ENCODE data around the gene ZNF536. TPM values are rescaled to one million over a fixed set of nuclear protein-coding genes. Genes with fewer than 3 reads are reported as not detected.

The ZNF536 gene
- total RNA-seq, 1 donor from 2014 or later: 0.43 TPM

DNA sequence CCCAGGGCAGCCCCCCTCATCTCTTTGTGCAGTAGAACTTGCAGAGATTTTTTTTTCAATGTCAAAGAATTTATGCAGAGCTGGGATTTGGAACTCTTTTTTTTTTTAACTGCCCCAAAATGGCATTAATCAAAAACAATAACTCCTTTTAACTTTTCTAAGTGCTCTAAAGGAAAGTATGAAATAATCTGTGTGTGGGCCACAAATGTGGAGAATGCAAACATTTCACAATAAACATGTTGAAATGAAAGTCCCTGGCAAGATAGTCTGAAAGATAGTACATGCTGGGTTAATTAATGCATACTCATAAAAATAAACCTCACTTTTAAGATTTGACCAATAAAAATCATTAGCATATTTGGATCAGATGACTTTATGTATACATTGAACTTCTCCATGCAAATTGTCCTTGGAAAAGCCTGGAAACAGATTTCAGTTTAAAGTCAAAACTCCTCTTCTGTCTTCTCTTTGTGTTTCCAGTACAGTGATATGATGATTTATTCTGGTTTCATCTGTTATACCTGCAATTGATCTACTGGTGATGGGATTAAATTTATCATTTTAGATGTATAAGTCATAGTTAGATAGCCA lies 30.5 kb upstream of the ZNF536 start:
- H3K4me3 Mint-ChIP-seq (ENCODE audit: unreplicated experiment): no peak overlapping the region
- H3K4me3 ChIP-seq (ENCODE audit: insufficient read depth, low read depth, low read length): no peak overlapping the region
- no peak overlapping the region for H3K4me2 ChIP-seq (ENCODE audit: low read length)
- no peaks in the 10 kb centered on the region for H3K4me1 Mint-ChIP-seq (ENCODE audit: low read depth, unreplicated experiment)
- FAIRE-seq (peak; percentile 41), DNase-seq (ENCODE audit: low read depth) (no peak)
- no peak for TF ChIP-seq EZH2 (IDR thresholded peaks at IDR 0.05; ENCODE audit: insufficient read depth, low read length)
- TF ChIP-seq, protein P1, sequence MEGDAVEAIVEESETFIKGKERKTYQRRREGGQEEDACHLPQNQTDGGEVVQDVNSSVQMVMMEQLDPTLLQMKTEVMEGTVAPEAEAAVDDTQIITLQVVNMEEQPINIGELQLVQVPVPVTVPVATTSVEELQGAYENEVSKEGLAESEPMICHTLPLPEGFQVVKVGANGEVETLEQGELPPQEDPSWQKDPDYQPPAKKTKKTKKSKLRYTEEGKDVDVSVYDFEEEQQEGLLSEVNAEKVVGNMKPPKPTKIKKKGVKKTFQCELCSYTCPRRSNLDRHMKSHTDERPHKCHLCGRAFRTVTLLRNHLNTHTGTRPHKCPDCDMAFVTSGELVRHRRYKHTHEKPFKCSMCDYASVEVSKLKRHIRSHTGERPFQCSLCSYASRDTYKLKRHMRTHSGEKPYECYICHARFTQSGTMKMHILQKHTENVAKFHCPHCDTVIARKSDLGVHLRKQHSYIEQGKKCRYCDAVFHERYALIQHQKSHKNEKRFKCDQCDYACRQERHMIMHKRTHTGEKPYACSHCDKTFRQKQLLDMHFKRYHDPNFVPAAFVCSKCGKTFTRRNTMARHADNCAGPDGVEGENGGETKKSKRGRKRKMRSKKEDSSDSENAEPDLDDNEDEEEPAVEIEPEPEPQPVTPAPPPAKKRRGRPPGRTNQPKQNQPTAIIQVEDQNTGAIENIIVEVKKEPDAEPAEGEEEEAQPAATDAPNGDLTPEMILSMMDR (IDR thresholded peaks at IDR 0.05; ENCODE audit: insufficient read depth, low read depth, low read length): no peak
- no peaks in the 10 kb centered on the region for H3K4me1 ChIP-seq (ENCODE audit: insufficient read depth, low read length)
- no peaks in the 10 kb centered on the region for H3K79me2 ChIP-seq (ENCODE audit: insufficient read depth, low read length)
- H3K27ac ChIP-seq (ENCODE audit: low read depth, low read length): no peak overlapping the region
- no peaks in the 10 kb centered on the region for H3K9me3 ChIP-seq (ENCODE audit: insufficient read depth, low read depth, low read length)
- H3K36me3 Mint-ChIP-seq (ENCODE audit: low read depth, unreplicated experiment): no peaks in the 10 kb centered on the region
- no peaks in the 10 kb centered on the region for H3K36me3 ChIP-seq (ENCODE audit: insufficient read depth, low read length)
- no peaks in the 10 kb centered on the region for H3K9me3 Mint-ChIP-seq (ENCODE audit: unreplicated experiment)
- H3K27me3 Mint-ChIP-seq (ENCODE audit: low read depth, unreplicated experiment): peaks cover 9% of the 10 kb centered on the region
- H2AFZ ChIP-seq (ENCODE audit: low read depth, low read length): no peak overlapping the region
- no peaks in the 10 kb centered on the region for H3K27me3 ChIP-seq (ENCODE audit: insufficient read depth, low read length)
- H3K27ac Mint-ChIP-seq (ENCODE audit: unreplicated experiment): no peak overlapping the region
- H3K9ac ChIP-seq (ENCODE audit: low read length): no peak overlapping the region
- no peaks in the 10 kb centered on the region for H4K20me1 ChIP-seq (ENCODE audit: insufficient read depth, low read length)

DNA sequence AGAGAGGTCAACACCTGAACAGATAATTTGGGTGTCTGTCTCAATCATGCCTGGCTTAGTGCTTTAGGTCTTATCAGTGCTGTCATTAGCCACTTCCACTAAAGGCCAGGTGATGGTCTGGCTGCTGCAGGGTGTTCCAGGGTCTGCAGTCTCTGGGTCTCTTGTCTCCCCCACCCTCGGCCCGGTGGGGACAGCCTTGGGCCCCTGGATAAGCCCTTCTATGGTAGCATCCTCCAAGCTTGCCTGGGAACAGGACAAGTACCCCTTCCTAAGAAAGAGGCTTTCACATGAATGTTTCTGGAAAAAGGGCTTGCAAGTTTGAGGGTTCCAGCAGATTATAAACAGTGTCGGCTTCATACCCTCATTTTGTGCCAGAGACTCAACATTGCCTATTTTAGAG lies 29.3 kb upstream of the ZNF536 start:
- Mint-ChIP-seq H3K27me3 (ENCODE audit: low read depth, unreplicated experiment) (peaks cover 11% of the 10 kb centered on the region), H3K9me3 (ENCODE audit: unreplicated experiment) (no peaks in the 10 kb centered on the region), H3K27ac (ENCODE audit: unreplicated experiment) (no peak overlapping the region), H3K4me3 (ENCODE audit: unreplicated experiment) (no peak overlapping the region), H3K4me1 (ENCODE audit: low read depth, unreplicated experiment) (no peaks in the 10 kb centered on the region), H3K36me3 (ENCODE audit: low read depth, unreplicated experiment) (no peaks in the 10 kb centered on the region)
- FAIRE-seq (no peak), DNase-seq (ENCODE audit: low read depth) (no peak)
- no peaks in the 10 kb centered on the region for H3K9me3 ChIP-seq (ENCODE audit: insufficient read depth, low read depth, low read length)
- H3K4me3 ChIP-seq (ENCODE audit: insufficient read depth, low read depth, low read length): no peak overlapping the region
- H3K4me2 ChIP-seq (ENCODE audit: low read length): no peak overlapping the region
- no peak overlapping the region for H3K27ac ChIP-seq (ENCODE audit: low read depth, low read length)
- no peaks in the 10 kb centered on the region for H3K36me3 ChIP-seq (ENCODE audit: insufficient read depth, low read length)
- H3K27me3 ChIP-seq (ENCODE audit: insufficient read depth, low read length): no peaks in the 10 kb centered on the region
- H2AFZ ChIP-seq (ENCODE audit: low read depth, low read length): no peak overlapping the region
- no peak overlapping the region for H3K9ac ChIP-seq (ENCODE audit: low read length)
- H3K79me2 ChIP-seq (ENCODE audit: insufficient read depth, low read length): no peaks in the 10 kb centered on the region
- H3K4me1 ChIP-seq (ENCODE audit: insufficient read depth, low read length): no peaks in the 10 kb centered on the region
- no peaks in the 10 kb centered on the region for H4K20me1 ChIP-seq (ENCODE audit: insufficient read depth, low read length)
- TF ChIP-seq, protein P1 (IDR thresholded peaks at IDR 0.05; ENCODE audit: insufficient read depth, low read depth, low read length): no peak
- no peak for TF ChIP-seq EZH2 (IDR thresholded peaks at IDR 0.05; ENCODE audit: insufficient read depth, low read length)

All from astrocyte (in vitro differentiated cells and primary cell).